Putamen (tissue), 1 donor: ENCODE data around the gene TTC21A.
"Not testable (repeated sequence)": the region's sequence is repeated elsewhere in the genome, so short reads cannot be mapped to it uniquely, and the experiment has no call there.

Source experiments
- DNase-seq: peaks from one replicate; pipeline ENCODE4 v3.0.0-alpha.2; 2016; ENCODE audit warnings: low spot score

TTC21A gene, protein sequence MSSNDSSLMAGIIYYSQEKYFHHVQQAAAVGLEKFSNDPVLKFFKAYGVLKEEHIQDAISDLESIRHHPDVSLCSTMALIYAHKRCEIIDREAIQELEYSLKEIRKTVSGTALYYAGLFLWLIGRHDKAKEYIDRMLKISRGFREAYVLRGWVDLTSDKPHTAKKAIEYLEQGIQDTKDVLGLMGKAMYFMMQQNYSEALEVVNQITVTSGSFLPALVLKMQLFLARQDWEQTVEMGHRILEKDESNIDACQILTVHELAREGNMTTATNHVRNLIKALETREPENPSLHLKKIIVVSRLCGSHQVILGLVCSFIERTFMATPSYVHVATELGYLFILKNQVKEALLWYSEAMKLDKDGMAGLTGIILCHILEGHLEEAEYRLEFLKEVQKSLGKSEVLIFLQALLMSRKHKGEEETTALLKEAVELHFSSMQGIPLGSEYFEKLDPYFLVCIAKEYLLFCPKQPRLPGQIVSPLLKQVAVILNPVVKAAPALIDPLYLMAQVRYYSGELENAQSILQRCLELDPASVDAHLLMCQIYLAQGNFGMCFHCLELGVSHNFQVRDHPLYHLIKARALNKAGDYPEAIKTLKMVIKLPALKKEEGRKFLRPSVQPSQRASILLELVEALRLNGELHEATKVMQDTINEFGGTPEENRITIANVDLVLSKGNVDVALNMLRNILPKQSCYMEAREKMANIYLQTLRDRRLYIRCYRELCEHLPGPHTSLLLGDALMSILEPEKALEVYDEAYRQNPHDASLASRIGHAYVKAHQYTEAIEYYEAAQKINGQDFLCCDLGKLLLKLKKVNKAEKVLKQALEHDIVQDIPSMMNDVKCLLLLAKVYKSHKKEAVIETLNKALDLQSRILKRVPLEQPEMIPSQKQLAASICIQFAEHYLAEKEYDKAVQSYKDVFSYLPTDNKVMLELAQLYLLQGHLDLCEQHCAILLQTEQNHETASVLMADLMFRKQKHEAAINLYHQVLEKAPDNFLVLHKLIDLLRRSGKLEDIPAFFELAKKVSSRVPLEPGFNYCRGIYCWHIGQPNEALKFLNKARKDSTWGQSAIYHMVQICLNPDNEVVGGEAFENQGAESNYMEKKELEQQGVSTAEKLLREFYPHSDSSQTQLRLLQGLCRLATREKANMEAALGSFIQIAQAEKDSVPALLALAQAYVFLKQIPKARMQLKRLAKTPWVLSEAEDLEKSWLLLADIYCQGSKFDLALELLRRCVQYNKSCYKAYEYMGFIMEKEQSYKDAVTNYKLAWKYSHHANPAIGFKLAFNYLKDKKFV (N-terminal part only)

DNA sequence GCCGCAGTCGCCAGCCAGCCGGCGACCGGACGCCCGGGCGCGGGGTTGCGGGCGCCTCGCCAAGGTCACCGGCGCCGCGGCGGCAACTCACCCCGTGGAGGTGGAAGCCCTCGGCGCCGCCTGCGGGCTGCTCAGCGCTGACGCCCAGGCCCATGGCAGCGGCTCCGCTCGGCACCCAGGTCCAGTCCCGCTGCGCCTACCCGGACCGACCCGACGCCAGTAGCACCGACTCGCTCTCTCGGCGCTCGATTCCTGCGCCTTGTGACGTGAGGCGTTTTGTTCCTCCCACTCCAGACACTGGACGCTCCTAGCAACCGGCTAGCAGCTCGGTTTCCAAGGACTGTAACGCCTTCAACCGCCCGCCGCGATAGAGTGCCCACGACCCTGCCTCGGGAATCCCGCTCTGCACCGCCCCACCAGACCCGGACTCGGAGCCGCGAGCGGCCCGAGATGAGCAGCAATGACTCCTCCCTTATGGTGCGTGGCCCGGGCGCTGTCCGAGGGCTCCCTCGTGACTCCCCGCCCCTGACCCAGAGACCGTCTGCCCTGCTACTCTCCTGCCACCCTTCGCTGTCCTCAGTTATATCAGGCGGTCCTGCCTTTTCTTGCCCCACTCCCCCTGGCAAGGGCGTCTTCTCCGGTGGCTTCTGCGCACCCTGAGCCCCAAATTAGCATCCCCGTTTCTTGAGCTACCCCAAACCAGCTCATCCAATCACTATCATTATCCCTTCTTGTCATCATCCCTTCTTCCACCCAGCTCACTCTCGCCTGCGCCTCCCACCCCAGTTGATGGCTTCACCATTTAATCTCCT lies at the start of gene TTC21A, which contains the start of gene GORASP1:
Gene TTC21A, plus strand, starts transcription at position 293 of the 812 bp plus-strand sequence. Its CDS starts 158 bp downstream, at position 451.
Gene GORASP1, minus strand, starts transcription at position 240 of the 812 bp plus-strand sequence. Its CDS starts 86 bp downstream, at position 154.
- peak; percentile 91 for DNase-seq

GRCh38 chr3:39061228-39061627 lies 46.3 kb upstream of the TTC21A start:
- DNase-seq, result not testable (repeated sequence)

- no peak for DNase-seq
Observed at GRCh38 chr3:39062180-39062579, 45.3 kb upstream of the TTC21A start.

DNA sequence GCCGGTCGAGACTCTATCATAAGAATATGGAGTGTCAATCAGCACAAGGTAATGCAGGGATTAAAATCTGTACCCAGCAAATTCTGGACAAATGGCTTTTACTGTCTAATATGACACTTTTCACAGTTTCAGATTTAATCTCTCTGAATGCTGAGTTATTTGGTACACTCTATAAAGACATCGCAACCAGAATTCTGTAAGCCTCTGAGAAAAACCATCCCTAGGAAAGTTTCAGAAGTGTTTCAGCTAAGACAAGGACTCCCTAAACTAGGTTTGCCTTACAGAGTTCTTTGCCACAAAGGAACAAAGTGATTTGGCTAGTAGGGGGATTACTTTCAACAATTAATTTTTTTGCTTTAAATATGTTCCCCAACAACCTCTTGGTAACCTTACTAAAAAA lies 44.3 kb upstream of the TTC21A start:
- DNase-seq, result no peak

GRCh38 chr3:39064646-39065045 lies 42.8 kb upstream of the TTC21A start:
- DNase-seq, result no peak

- DNase-seq, result no peak
Observed at GRCh38 chr3:39065197-39065596, 42.3 kb upstream of the TTC21A start.

- DNase-seq, result no peak
Observed at GRCh38 chr3:39067286-39067685, 40.2 kb upstream of the TTC21A start.

- DNase-seq, result no peak
Observed at GRCh38 chr3:39068556-39068955, 38.9 kb upstream of the TTC21A start.

GRCh38 chr3:39075910-39076309 lies 31.6 kb upstream of the TTC21A start:
- DNase-seq, result no peak

DNA sequence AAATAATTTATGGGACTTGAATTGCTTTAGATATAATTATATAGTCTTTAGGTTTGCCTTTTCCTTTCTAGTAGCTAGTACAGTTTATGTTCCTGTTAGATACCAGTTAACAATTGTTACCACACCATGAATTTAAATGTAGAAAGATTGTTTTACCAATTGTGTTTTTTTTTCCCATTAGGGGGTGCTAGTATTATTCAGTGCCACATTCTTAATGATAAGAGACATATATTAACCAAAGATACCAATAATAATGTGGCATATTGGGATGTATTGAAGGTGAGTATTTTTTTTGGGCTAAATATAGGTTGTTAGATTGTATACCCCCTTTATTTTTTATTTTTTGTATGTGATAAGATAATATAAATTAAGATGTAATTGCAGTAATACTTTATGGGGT lies 27.9 kb upstream of the TTC21A start:
- DNase-seq, result no peak

GRCh38 chr3:39080026-39080425 lies 27.5 kb upstream of the TTC21A start:
- no peak for DNase-seq

GRCh38 chr3:39082666-39083313 lies 24.7 kb upstream of the TTC21A start:
- no peak for DNase-seq

- DNase-seq, result no peak
Observed at GRCh38 chr3:39086144-39086543, 21.3 kb upstream of the TTC21A start.

DNA sequence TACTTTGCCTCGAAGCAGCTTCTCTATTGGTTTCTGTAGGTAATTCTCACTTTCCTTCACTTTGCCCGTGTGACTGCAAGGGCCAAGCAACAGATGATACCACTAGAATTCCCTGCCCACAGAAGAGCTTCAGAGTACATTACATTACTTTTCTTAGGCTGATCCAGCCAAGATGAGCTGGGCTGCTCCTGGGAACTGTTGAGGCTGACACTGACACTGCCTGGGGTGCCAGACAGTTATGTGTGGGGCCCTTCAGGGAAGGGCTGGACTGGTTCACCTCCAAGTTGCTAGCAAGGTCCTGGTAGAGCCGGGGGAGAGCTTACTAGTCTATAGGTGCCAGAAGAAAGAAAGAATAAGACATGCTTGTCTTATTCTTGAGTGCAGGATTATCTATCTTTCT lies 19.0 kb upstream of the TTC21A start:
- no peak for DNase-seq

DNA sequence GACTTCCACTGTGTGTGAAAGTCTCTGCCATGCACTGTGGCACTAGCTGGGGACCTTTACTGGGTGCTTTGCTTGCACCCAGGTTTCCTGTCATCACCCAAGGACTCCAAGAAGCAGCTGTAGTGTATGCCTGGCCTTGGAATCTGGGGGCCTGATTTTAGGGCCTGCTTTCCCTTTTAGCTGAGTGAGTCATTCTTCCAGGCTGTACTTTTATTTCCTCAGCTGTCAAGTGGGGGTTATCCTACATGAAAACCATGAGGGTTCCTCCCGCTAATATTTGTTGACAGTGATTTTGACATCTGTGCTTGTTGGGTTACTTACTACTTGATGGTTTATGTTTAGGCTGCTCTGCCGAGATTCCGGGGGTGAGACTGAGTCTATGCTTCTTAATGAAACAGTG lies 18.6 kb upstream of the TTC21A start:
- no peak for DNase-seq

GRCh38 chr3:39090922-39091321 lies 16.6 kb upstream of the TTC21A start:
- no peak for DNase-seq

DNA sequence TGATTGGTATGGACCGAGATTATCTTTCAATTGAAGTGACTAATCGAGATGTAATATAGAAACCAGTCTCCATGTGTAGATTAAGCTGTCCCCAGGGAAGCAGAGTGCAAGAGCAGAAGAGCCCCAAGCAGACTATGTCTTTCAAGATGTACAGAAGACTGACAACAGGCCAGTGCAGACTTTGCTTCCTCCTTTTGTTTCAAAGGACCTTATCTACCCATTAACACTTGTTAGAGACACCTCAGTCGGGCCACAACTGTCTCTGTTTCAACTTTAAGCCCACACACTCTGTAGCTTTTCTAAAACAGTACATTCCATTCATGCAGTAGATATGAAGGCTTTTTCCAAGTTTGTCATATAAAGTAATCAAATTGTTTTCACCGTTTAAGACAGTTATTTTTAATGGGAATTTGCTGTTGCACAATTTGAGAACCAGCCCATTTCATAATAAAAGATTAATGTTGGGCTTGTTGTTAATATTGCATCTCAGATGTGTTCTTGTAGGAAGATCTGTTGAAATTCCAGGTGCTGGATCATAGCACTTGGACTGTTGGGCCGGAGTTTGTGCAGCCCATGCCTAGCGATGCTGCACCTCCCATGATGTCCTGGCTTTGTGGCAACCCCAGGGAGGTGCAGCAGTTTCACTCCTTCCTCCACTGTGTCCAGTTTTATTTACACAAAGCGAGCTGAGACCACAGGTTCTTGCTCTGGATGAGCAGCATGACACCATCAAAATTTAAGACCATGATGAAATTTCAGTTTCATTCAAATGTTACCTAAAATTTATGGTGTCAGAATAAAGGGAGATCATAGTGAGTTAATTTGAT lies 12.4 kb upstream of the TTC21A start:
- no peak for DNase-seq

DNA sequence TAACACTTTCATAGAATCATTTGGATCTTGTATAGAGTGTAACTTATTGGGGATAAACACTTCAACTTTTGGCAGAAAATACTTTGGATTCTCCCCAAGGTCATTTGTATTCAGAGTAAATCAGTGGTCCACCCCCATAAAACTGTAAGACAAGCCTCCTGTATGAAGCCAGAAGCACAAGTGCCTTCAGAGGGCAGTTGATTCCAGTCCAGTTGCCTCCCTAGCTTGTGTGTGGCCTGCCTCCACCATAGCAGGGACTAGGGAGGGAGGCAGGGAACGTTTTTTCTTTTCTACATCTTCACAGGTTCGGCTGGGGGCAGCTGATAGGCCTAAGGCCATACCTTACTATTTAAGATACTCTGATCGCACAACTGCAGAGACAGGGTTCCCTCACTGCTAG lies 11.7 kb upstream of the TTC21A start:
- DNase-seq, result no peak

GRCh38 chr3:39096775-39097174 lies 10.7 kb upstream of the TTC21A start:
- no peak for DNase-seq
